ENCODE results near the gene PIBF1.
"Not testable (repeated sequence)": the region's sequence is repeated elsewhere in the genome, so short reads cannot be mapped to it uniquely, and the experiment has no call there.

Gene PIBF1

DNA sequence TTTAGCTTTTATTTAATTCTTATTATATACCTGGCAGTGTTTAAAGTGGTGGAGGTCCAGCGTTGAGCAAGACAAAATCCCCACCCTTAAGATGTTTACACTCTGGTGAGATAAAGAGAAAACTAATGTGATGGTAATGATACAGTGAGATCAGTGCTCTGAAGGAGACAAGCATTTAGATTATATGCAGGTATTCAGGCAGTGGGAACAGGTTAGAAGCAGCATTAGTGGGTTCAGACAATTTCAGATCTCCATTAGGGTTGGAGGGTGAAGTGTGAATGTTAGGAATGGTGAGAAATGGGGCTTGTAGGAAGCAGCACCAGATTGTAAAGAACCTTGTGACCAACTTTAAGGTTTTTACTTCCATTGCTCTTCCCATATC lies 39.0 kb downstream of the PIBF1 start:
- no peak for DNase-seq (ENCODE audit: low read depth)
- no peak for TF ChIP-seq CTCF (IDR thresholded peaks at IDR 0.05; ENCODE audit: insufficient read depth, low read depth, low read length, missing control alignments)
- H3K4me3 ChIP-seq (ENCODE audit: low read depth, low read length): no peak overlapping the region

GRCh38 chr13:72823081-72823480 lies 41.1 kb downstream of the PIBF1 start:
- TF ChIP-seq CTCF (IDR thresholded peaks at IDR 0.05; ENCODE audit: insufficient read depth, low read depth, low read length, missing control alignments): no peak
- no peak for DNase-seq (ENCODE audit: low read depth)
- no peak overlapping the region for H3K4me3 ChIP-seq (ENCODE audit: low read depth, low read length)

- H3K4me3 ChIP-seq (ENCODE audit: low read depth, low read length): no peak overlapping the region
- no peak for DNase-seq (ENCODE audit: low read depth)
- no peak for TF ChIP-seq CTCF (IDR thresholded peaks at IDR 0.05; ENCODE audit: insufficient read depth, low read depth, low read length, missing control alignments)
Observed at GRCh38 chr13:72823724-72824123, 41.8 kb downstream of the PIBF1 start.

DNA sequence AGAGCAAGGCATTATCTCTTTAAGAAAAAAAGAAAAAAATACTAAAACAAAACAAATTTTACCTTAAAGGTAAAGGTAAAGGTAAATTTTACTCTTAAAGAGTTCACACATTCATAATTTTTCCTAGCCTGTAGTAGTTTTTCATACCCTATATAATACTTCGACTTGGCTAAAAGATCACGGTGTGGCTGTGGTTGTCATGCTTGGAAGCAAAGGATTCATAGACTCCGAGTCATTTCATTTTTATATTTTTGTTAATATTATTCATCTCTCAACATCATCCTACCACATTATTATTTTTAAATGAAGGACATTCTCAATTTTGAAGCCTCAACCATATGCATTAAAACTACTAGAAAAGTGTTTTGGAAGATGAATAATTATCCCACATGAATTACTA lies 52.7 kb downstream of the PIBF1 start:
- no peak for TF ChIP-seq CTCF (IDR thresholded peaks at IDR 0.05; ENCODE audit: insufficient read depth, low read depth, low read length, missing control alignments)
- DNase-seq (ENCODE audit: low read depth): no peak
- H3K4me3 ChIP-seq (ENCODE audit: low read depth, low read length): no peak overlapping the region

DNA sequence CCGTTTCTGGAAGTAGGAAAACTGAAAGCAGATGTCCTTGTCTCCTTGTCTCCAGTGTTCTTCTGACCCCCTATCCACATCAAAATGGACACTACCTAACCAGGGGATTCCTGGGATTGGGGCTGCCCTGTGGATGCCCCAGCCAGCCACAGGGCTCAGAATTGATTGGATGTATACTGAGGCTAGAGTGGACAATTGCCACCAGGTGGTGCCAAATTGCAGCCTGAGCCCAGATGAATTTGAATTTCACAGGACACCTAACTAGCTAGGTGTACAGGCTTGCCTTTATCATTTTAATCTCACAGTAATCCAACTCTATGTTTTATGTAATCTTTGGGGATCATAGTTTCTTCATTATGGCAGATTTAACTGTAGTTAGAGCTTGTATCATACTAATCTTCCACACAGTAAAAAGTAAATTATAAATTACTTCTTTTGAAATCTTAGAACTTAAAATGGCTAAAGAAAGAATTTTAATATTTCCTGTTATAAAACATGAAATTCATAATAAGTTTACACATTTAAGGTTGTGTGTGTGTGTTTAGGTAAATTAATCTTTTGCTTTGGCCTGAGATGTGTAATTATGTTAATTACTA lies 58.0 kb downstream of the PIBF1 start:
- DNase-seq (ENCODE audit: low read depth): peak; percentile 65
- peak; percentile 68 for TF ChIP-seq CTCF (IDR thresholded peaks at IDR 0.05; ENCODE audit: insufficient read depth, low read depth, low read length, missing control alignments)

DNA sequence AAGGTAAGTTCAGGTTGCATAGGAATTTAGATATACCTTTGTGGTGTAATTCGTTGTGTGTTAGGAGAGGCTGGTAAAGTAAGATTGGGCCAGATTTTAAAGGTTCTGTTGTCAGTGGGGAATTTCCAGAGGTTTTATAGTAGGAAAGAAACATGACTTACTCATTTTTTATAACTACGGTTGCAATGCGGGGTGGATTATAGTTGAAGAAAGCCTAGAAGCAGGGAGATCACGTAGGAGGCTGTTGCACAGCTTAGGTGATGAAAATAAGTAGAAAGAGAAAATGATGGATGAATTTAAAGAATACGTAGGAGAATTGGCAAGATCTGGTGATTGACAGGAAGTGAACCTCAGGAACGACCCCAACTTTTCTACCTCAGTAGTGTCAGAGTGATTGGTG lies 61.1 kb downstream of the PIBF1 start:
- no peak for DNase-seq (ENCODE audit: low read depth)
- H3K4me3 ChIP-seq (ENCODE audit: low read depth, low read length): no peak overlapping the region
- TF ChIP-seq CTCF (IDR thresholded peaks at IDR 0.05; ENCODE audit: insufficient read depth, low read depth, low read length, missing control alignments): no peak

More for the DNA sequence above, 58.0 kb downstream of the PIBF1 start:
- H3K4me3 ChIP-seq (ENCODE audit: low read depth, low read length): no peak overlapping the region

- DNase-seq (ENCODE audit: low read depth); H3K4me3 ChIP-seq (ENCODE audit: low read depth, low read length): not testable (repeated sequence)
Observed at GRCh38 chr13:72845148-72845547, 63.2 kb downstream of the PIBF1 start.

Measured in GM12865 (cell line).